GM19328 (cell line): ENCODE data around the gene FMNL2.
"Not testable (repeated sequence)": the region's sequence is repeated elsewhere in the genome, so short reads cannot be mapped to it uniquely, and the experiment has no call there.

ENCODE experiments used
- ATAC-seq: cut with Tn5 transposase; IDR thresholded peaks from one replicate; pipeline ENCODE4 v1.9.1; 2021; ENCODE audit warnings: mild to moderate bottlenecking, moderate library complexity; ENCODE audit not compliant: unreplicated experiment

FMNL2 gene

GRCh38 chr2:152335016-152335725 is at the start of gene FMNL2:
Gene FMNL2 (plus strand): TSS chr2:152335174.
- ATAC-seq = peak; percentile 87

- no peak for ATAC-seq
Observed at GRCh38 chr2:152292991-152293390, 42.0 kb upstream of the FMNL2 start.

GRCh38 chr2:152297715-152298114 is 37.3 kb upstream of the FMNL2 start:
- no peak for ATAC-seq

- no peak for ATAC-seq
Observed at GRCh38 chr2:152298754-152299153, 36.2 kb upstream of the FMNL2 start.

GRCh38 chr2:152301131-152301530 is 33.8 kb upstream of the FMNL2 start:
- ATAC-seq = no peak

GRCh38 chr2:152303951-152304350 is 31.0 kb upstream of the FMNL2 start:
- no peak for ATAC-seq

- no peak for ATAC-seq
Observed at GRCh38 chr2:152304836-152305235, 30.1 kb upstream of the FMNL2 start.

GRCh38 chr2:152307863-152308262 is 27.1 kb upstream of the FMNL2 start:
- no peak for ATAC-seq

GRCh38 chr2:152309352-152310214 is 25.4 kb upstream of the FMNL2 start:
- no peak for ATAC-seq

- ATAC-seq = no peak
Observed at GRCh38 chr2:152319822-152320570, 15.0 kb upstream of the FMNL2 start.

GRCh38 chr2:152320814-152321213 is 14.2 kb upstream of the FMNL2 start:
- no peak for ATAC-seq

- ATAC-seq = no peak
Observed at GRCh38 chr2:152322222-152322621, 12.8 kb upstream of the FMNL2 start.

GRCh38 chr2:152325126-152325525 is 9.8 kb upstream of the FMNL2 start:
- ATAC-seq = not testable (repeated sequence)

- no peak for ATAC-seq
Observed at GRCh38 chr2:152326710-152327109, 8.3 kb upstream of the FMNL2 start.

GRCh38 chr2:152328013-152328412 is 7.0 kb upstream of the FMNL2 start:
- no peak for ATAC-seq

GRCh38 chr2:152330235-152330866 is 4.6 kb upstream of the FMNL2 start:
- no peak for ATAC-seq

GRCh38 chr2:152334701-152335015 is 316 bp upstream of the FMNL2 start:
- ATAC-seq = no peak

- no peak for ATAC-seq
Observed at GRCh38 chr2:152335726-152336118, 748 bp downstream of the FMNL2 start.

GRCh38 chr2:152336119-152336853 is 1.3 kb downstream of the FMNL2 start:
- no peak for ATAC-seq

GRCh38 chr2:152336854-152337510 is 2.0 kb downstream of the FMNL2 start:
- ATAC-seq = no peak
